Mucosa of rectum (tissue), 2 donors: ENCODE data around the gene ODAD4.
"Not testable (repeated sequence)": the region's sequence is repeated elsewhere in the genome, so short reads cannot be mapped to it uniquely, and the experiment has no call there.

Source experiments
- H3K27ac ChIP-seq, 2 donors: one replicate each; pipeline ENCODE4 v1.7.0; 2013; ENCODE audit warnings: inconsistent platforms in 2 of 2, low read depth in 2 of 2, low read length in 2 of 2
- H3K27me3 ChIP-seq, 2 donors: one replicate each; pipeline ENCODE4 v1.7.0; 2013; ENCODE audit warnings: low read length in 2 of 2; ENCODE audit not compliant: control insufficient read depth in 2 of 2, insufficient read depth in 2 of 2
- H3K36me3 ChIP-seq, 2 donors: one replicate each; pipeline ENCODE4 v1.7.0; 2013; ENCODE audit warnings: low read length in 2 of 2; ENCODE audit not compliant: control insufficient read depth in 2 of 2, insufficient read depth in 2 of 2
- H3K4me1 ChIP-seq, 2 donors: one replicate each; pipeline ENCODE4 v1.7.0; 2013; ENCODE audit warnings: low read length in 2 of 2, mild to moderate bottlenecking in 1 of 2; ENCODE audit not compliant: control insufficient read depth in 2 of 2, insufficient read depth in 2 of 2
- H3K4me3 ChIP-seq, 2 donors: one replicate each; pipeline ENCODE4 v1.7.0; 2013; ENCODE audit warnings: low read length in 2 of 2
- H3K9ac ChIP-seq, 2 donors: one replicate each; pipeline ENCODE4 v1.7.0; 2013; ENCODE audit warnings: low read length in 2 of 2, low read depth in 1 of 2, mild to moderate bottlenecking in 1 of 2
- H3K9me3 ChIP-seq, 2 donors: one replicate each; pipeline ENCODE4 v1.7.0; 2013; ENCODE audit warnings: low read length in 2 of 2; ENCODE audit not compliant: control insufficient read depth in 2 of 2
- donor health status: healthy.
- donor health status: Normal muscosa, but diverticular disease.

ODAD4 gene

DNA sequence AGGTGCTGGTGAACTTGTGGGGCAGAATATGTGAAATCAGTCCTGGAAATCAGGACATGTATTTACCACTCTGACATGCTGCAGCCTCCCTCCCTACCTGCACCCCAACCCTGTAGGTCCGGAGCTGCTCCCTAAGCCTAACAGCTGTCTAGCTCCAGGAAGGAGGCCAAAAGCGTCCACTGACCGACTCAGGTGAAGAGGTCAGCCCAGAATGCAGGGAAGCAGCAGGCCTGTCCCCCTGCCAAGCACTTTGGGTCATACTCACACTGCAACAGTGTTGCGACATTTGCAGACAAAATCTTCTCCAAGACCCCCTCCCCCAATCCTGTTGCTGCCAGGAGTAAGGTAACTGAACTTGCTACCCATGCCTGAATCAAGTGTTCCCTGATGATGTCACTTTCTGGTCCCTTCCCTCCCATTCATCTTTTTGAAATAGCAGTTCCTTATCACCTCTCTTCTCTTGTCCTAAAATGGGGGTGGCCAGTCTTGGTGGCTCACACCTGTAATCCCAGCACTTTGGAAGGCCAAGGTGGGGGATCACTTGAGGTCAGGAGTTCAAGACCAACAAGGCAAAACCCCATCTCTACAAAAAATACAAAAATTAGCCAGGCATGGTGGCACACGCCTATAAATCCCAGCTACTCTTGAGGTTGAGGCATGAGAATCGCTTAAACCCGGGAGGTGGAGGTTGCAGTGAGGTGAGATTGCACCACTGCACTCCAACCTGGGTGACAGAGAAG is 10.4 kb upstream of the ODAD4 start:
- Histone ChIP-seq H3K9ac (peak overlapping the region in 1 of 2 donors; percentile 64), H3K36me3 (no peaks in the 10 kb centered on the region), H3K4me3 (no peak overlapping the region)

DNA sequence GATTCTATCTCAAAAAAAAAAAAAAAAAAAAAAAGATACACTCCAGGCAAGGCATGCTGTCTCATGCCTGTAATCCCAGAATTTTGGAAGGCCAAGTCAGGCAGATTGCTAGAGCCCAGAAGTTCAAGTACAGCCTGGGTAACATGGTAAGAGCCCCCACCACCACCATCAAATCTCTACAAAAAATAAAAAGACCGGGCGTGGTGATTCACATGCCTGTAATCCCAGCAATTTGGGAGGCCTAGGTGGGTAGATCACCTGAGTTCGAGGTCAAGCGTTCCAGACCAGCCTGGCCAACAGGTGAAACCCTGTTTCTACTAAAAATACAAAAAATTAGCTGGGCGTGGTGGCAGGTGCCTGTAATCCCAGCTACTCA is 9.8 kb upstream of the ODAD4 start:
- H3K4me1 ChIP-seq, result peaks cover 15 to 19% of the 10 kb centered on the region in 2 donors

More for the DNA sequence above, 10.4 kb upstream of the ODAD4 start:
- H3K27me3 ChIP-seq, result no peaks in the 10 kb centered on the region
- peaks cover 15 to 19% of the 10 kb centered on the region in 2 donors for H3K4me1 ChIP-seq
- no peak overlapping the region for H3K27ac ChIP-seq
- no peaks in the 10 kb centered on the region for H3K9me3 ChIP-seq

DNA sequence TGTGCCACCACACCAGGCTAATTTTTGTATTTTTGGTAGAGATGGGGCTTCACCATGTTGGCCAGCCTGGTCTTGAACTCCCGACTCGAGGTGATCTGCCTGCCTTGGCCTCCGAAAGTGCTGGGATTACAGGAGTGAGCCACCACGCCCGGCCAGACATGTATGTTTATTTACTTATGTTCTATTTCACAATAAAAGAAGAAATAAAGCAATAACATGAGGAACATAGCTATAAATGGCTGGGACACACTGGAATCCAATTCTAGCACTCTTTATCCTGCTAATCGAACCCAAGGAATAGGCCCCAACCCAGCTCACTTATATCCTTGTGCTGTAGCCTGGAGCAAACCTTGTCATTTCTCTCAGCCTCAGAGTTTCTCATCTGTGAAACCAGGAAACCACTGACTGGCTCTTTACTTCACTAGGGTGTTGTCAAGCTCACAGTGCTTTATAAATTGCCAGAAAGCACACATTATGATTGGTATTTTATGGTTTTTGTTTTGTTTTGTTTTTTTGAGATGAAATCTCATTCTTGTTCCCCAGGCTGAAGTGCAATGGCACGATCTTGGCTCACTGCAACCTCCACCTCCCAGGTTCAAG is 4.3 kb upstream of the ODAD4 start:
- no peak overlapping the region for H3K9ac ChIP-seq
- H3K36me3 ChIP-seq, result no peaks in the 10 kb centered on the region
- no peaks in the 10 kb centered on the region for H3K27me3 ChIP-seq
- no peak overlapping the region for H3K4me3 ChIP-seq
- peaks cover 3 to 5% of the 10 kb centered on the region in 2 donors for H3K4me1 ChIP-seq
- H3K27ac ChIP-seq, result no peak overlapping the region
- H3K9me3 ChIP-seq, result no peaks in the 10 kb centered on the region

More for the DNA sequence above, 9.8 kb upstream of the ODAD4 start:
- Histone ChIP-seq H3K4me3 (no peak overlapping the region), H3K9ac (no peak overlapping the region), H3K36me3 (no peaks in the 10 kb centered on the region), H3K27me3 (no peaks in the 10 kb centered on the region), H3K27ac (no peak overlapping the region), H3K9me3 (no peaks in the 10 kb centered on the region)

DNA sequence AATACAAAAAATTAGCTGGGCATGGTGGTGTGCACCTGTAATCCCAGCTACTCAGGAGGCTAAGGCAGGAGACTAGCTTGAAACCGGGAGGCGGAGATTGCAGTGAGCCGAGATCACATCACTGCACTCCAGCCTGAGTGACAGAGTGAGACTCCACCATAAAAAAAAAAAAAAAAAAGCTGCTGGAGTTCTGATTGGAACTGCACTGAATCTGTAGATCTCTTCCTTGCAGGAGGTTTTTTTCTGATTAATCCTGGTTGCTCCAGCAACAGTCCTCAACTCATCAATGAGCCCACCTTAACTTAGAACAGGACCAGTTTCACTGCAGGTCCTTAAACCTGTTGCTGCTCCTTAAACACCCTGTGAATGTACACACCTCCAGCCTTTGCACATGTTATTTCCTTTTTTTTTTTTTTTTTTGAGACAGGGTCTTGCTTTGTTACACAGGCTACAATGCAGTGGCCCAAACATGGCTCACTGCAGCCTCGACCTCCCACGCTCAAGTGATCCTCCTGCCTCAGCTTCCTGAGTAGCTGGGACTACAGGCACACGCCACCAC is 1.6 kb upstream of the ODAD4 start:
- Histone ChIP-seq H3K27ac (no peak overlapping the region), H3K4me1 (peaks cover 3 to 5% of the 10 kb centered on the region in 2 donors), H3K27me3 (no peaks in the 10 kb centered on the region), H3K9ac (no peak overlapping the region), H3K4me3 (no peak overlapping the region), H3K9me3 (no peaks in the 10 kb centered on the region), H3K36me3 (no peaks in the 10 kb centered on the region)

DNA sequence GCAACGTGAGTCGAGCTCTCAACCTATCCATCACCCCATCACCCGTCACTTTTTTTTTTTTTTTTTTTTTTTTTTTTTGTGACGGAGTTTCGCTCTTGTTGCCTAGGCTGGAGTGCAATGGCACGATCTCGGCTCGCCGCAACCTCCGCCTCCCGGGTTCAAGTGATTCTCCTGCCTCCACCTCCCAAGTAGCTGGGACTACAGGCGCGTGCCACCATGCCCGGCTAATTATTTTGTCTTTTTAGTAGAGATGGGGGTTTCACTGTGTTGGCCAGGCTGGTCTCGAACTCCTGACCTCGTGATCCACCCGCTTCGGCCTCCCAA is 378 bp downstream of the ODAD4 start:
- Histone ChIP-seq H3K4me3 (peak overlapping the region; percentile 87 to 91), H3K9ac (peak overlapping the region in 1 of 2 donors; percentile 80), H3K27ac (peak overlapping the region in 1 of 2 donors; percentile 81)
- H3K36me3 ChIP-seq, H3K4me1 ChIP-seq, H3K9me3 ChIP-seq, H3K27me3 ChIP-seq: not testable (repeated sequence)

DNA sequence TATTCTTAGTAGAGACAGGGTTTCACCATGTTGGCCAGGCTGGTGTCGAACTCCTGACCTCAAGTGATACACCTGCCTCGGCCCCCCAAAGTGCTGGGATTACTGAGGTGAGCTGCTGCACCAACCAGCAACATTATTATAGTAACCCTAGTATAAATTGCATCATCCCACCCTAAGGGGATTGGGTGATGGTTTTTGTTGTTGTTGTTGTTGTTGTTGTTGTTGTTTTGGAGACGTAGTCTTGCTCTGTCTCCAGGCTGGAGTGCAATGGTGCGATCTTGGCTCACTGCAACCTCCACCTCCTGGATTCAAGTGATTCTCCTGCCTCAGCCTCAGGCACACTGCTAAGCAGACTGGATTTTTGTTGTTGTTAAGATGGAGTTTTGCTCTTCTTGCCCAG is 1.3 kb downstream of the ODAD4 start:
- not testable (repeated sequence) for H3K4me3 ChIP-seq, H3K9me3 ChIP-seq, H3K4me1 ChIP-seq, H3K27ac ChIP-seq, H3K27me3 ChIP-seq, H3K9ac ChIP-seq, H3K36me3 ChIP-seq

DNA sequence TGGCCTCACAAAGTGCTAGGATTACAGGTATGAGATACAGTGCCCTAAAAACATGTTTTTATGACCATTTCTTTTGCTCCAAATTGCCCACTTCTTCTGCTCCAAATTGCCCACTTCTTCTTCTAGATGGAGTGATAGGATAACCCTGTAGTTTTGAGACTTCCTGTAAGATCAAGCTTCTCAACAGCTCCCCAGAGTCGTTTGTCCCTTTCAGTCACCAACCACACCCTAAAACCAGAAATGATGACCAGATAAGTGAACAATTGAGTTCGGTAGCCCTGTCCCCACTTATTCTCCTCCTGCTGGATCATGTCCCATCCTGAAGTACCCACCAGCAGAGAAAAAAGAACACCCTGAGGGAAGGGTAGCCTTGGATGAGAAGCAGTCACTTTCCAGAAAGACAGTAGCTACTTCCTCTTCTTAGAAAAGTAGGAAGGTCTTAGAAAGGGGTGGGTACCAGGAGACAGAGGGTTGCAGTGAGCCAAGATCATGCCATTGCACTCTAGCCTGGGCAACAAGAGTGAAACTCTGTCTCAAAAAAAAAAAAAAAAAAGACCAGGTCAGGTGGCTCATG is 2.5 kb downstream of the ODAD4 start:
- no peak overlapping the region for H3K4me3 ChIP-seq
- H3K27me3 ChIP-seq, result no peaks in the 10 kb centered on the region
- H3K9ac ChIP-seq, result no peak overlapping the region
- H3K9me3 ChIP-seq, result no peaks in the 10 kb centered on the region
- peaks cover 3 to 5% of the 10 kb centered on the region in 2 donors for H3K4me1 ChIP-seq
- H3K36me3 ChIP-seq, result no peaks in the 10 kb centered on the region
- H3K27ac ChIP-seq, result no peak overlapping the region

DNA sequence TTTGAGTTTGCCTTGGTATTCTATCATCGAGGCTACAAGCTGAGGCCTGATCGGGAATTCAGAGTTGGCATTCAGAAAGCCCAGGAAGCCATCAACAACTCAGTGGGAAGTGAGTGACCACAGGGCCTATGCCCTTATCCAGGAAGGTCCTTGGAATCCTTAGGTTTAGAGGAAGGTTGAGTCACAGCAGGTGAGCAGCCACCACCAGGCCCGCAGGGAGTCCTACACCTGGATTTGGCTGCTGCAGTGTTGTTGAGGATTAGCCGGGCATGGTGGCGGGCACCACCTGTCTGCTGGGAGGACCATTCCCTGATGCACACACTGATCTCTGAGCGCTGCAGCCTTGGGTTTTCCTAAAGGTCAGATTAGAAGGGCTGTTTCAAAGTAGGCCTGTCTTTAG is 5.2 kb downstream of the ODAD4 start:
- Histone ChIP-seq H3K9ac (no peak overlapping the region), H3K4me1 (no peaks in the 10 kb centered on the region), H3K27ac (no peak overlapping the region), H3K27me3 (no peaks in the 10 kb centered on the region), H3K4me3 (no peak overlapping the region), H3K9me3 (no peaks in the 10 kb centered on the region), H3K36me3 (no peaks in the 10 kb centered on the region)

DNA sequence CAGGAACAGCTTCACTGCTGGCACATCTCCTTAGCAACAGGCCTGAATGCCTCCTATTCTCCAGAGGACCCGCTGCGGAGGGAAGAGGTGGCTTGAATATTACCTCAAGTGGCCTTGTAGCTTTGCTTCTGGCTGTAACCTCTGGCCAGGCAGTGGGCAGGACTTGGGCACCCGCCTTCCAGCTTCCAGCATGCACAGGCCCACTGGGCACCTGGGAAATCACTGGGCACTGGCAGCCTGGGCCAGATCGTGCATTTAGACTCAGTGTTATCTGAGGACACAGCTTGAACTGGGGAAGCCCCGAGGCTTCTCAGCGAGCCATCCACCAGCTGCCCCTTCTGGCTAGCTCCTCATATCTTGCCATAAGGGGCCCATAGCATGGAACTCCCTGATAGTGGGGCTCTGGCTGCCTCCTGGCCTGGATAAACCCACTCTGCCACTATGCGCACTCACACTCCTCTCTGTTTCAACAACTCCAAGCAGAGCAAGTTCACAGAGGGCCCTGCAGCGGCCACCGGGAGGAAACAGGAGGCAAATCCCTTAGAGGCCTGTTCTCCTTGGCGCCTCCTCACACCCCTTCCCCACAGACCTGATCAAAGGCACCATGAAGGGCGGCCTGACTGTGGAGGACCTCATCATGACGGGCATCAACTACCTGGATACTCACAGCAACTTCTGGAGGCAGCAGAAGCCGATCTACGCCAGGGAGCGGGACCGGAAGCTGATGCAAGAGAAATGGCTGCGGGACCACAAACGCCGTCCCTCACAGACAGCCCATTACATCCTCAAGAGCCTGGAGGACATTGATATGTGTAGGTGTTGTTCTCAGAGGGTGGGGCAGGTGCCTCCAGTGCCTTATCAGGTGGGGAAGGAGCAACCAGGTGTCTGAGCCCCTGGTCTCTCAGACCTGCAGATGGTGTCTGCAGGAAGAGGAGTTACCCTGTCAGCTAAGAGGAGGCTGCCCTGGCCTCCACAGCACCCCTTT is 7.8 kb downstream of the ODAD4 start:
- Histone ChIP-seq H3K27ac (no peak overlapping the region), H3K9me3 (no peaks in the 10 kb centered on the region), H3K4me1 (no peaks in the 10 kb centered on the region), H3K36me3 (no peaks in the 10 kb centered on the region), H3K4me3 (no peak overlapping the region), H3K9ac (no peak overlapping the region), H3K27me3 (no peaks in the 10 kb centered on the region)
